Inferior parietal cortex (tissue), 1 donor: ENCODE results near the gene AGTPBP1.

Source experiments
- DNase-seq: peaks from one replicate; pipeline ENCODE4 v3.0.0-alpha.2; 2016; ENCODE audit errors: extremely low spot score

The AGTPBP1 gene

GRCh38 chr9:85536076-85536475 lies 205.7 kb downstream of the AGTPBP1 start:
- no peak for DNase-seq

GRCh38 chr9:85534340-85534739 lies 207.4 kb downstream of the AGTPBP1 start:
- DNase-seq: no peak

GRCh38 chr9:85533538-85533937 lies 208.2 kb downstream of the AGTPBP1 start:
- DNase-seq: no peak

GRCh38 chr9:85530721-85531120 lies 211.0 kb downstream of the AGTPBP1 start:
- DNase-seq: no peak

- no peak for DNase-seq
These were observed 213.1 kb downstream of the AGTPBP1 start for GRCh38 chr9:85528607-85529006.

- no peak for DNase-seq
These were observed 213.6 kb downstream of the AGTPBP1 start for GRCh38 chr9:85528142-85528541.

GRCh38 chr9:85527331-85528020 lies 214.3 kb downstream of the AGTPBP1 start:
- DNase-seq: peak; percentile 80

- DNase-seq: peak; percentile 62
These were observed 217.2 kb downstream of the AGTPBP1 start for GRCh38 chr9:85524531-85524930.

- DNase-seq: no peak
These were observed 218.6 kb downstream of the AGTPBP1 start for GRCh38 chr9:85523202-85523601.

GRCh38 chr9:85522459-85523092 lies 219.2 kb downstream of the AGTPBP1 start:
- DNase-seq: peak; percentile 57

GRCh38 chr9:85521371-85522197 lies 220.2 kb downstream of the AGTPBP1 start:
- peak; percentile 83 for DNase-seq

GRCh38 chr9:85516976-85517637 lies 224.6 kb downstream of the AGTPBP1 start:
- no peak for DNase-seq

- no peak for DNase-seq
These were observed 225.3 kb downstream of the AGTPBP1 start for GRCh38 chr9:85516455-85516854.

GRCh38 chr9:85515021-85515420 lies 226.7 kb downstream of the AGTPBP1 start:
- DNase-seq: no peak

- no peak for DNase-seq
These were observed 227.5 kb downstream of the AGTPBP1 start for GRCh38 chr9:85514256-85514655.

GRCh38 chr9:85511746-85512145 lies 230.0 kb downstream of the AGTPBP1 start:
- DNase-seq: no peak

- DNase-seq: no peak
These were observed 230.8 kb downstream of the AGTPBP1 start for GRCh38 chr9:85510830-85511504.

- DNase-seq: no peak
These were observed 233.1 kb downstream of the AGTPBP1 start for GRCh38 chr9:85508616-85509015.

- DNase-seq: no peak
These were observed 236.1 kb downstream of the AGTPBP1 start for GRCh38 chr9:85505612-85506011.

- DNase-seq: no peak
These were observed 238.7 kb downstream of the AGTPBP1 start for GRCh38 chr9:85502815-85503655.

GRCh38 chr9:85501882-85502281 lies 239.9 kb downstream of the AGTPBP1 start:
- no peak for DNase-seq
